GM12878 (cell line): ENCODE results near the gene APH1B.

Experiments
- CREM ChIP-seq: IDR thresholded peaks from 2 replicates; pipeline ENCODE4 v1.6.1; 2014; ENCODE audit warnings: antibody characterized with exemption, low read depth
- CTCF ChIP-seq, 3 experiments: IDR thresholded peaks in 2 of 3; conservative IDR thresholded peaks in 1 of 3; 2 replicates each; pipeline ENCODE4 v1.5.1; 2011; ENCODE audit warnings: low read depth in 3 of 3, low read length in 3 of 3, mild to moderate bottlenecking in 3 of 3, control low read depth in 2 of 3, moderate library complexity in 2 of 3, inconsistent platforms in 1 of 3, mixed read lengths in 1 of 3; ENCODE audit not compliant: control insufficient read depth in 2 of 3, insufficient read depth in 1 of 3; ENCODE audit errors: extremely low read depth in 1 of 3
- EP300 ChIP-seq, 2 experiments: fragments of 150-350 bp in 1 of 2; IDR thresholded peaks; 2 replicates each; pipeline ENCODE4 v1.6.1; 2011 to 2012; ENCODE audit warnings: low read depth in 2 of 2, low read length in 2 of 2, borderline replicate concordance in 1 of 2, improper control_type of control experiment in 1 of 2, inconsistent platforms in 1 of 2; ENCODE audit not compliant: control insufficient read depth in 1 of 2
- MAX ChIP-seq: IDR thresholded peaks from 2 replicates; pipeline ENCODE4 v1.6.1; 2012; ENCODE audit warnings: low read depth, low read length, improper control_type of control experiment
- ZBTB40 ChIP-seq: fragments of 450-650 bp; IDR thresholded peaks from 2 replicates; pipeline ENCODE4 v1.6.1; 2016; ENCODE audit warnings: mild to moderate bottlenecking, moderate library complexity, borderline replicate concordance

GRCh38 chr15:63240109-63240508, 37.3 kb upstream of the APH1B start:
- no peak for TF ChIP-seq ZBTB40
- no peak for TF ChIP-seq CREM
- no peak for TF ChIP-seq CTCF (IDR thresholded peaks at IDR 0.05 in 2 of 3, conservative IDR thresholded peaks at IDR 0.05 in 1 of 3; ENCODE audit: control insufficient read depth in 2 of 3, extremely low read depth in 1 of 3, insufficient read depth in 1 of 3, low read depth in 3 of 3, low read length in 3 of 3)
- no peak for TF ChIP-seq EP300 (IDR thresholded peaks at IDR 0.05; ENCODE audit: borderline replicate concordance in 1 of 2, control insufficient read depth in 1 of 2, low read depth in 2 of 2, low read length in 2 of 2)
- TF ChIP-seq MAX: no peak
